Upper lobe of left lung (tissue), 6 donors: Measurements from ENCODE around the gene CEP78. TPM values are rescaled to one million over a fixed set of nuclear protein-coding genes. Genes with fewer than 3 reads are reported as not detected.

Experiments used
- ATAC-seq, 2 donors: fragments of 200-7000 bp; cut with Tn5 transposase; one replicate each; pipeline ENCODE4 v1.9.1; 2022; ENCODE audit warnings: mild to moderate bottlenecking in 2 of 2, moderate library complexity in 2 of 2; ENCODE audit not compliant: low FRiP score in 2 of 2
- DNase-seq, 2 donors: peaks; one replicate each; pipeline ENCODE4 v3.0.0-alpha.2; 2019 to 2020
- H3K27ac ChIP-seq, 4 donors: fragments of 200-600 bp; sonication (generic); one replicate each; pipeline ENCODE4 v1.5.1; 2016 to 2019
- H3K27me3 ChIP-seq, 4 donors: fragments of 200-600 bp; sonication (generic); one replicate each; pipeline ENCODE4 v1.5.1; 2017 to 2019
- H3K36me3 ChIP-seq, 4 donors: fragments of 200-600 bp; sonication (generic); one replicate each; pipeline ENCODE4 v1.5.1; 2016 to 2019
- H3K4me1 ChIP-seq, 4 donors: fragments of 200-600 bp; sonication (generic); one replicate each; pipeline ENCODE4 v1.5.1; 2018 to 2019
- H3K4me3 ChIP-seq, 4 donors: fragments of 200-600 bp; sonication (generic); one replicate each; pipeline ENCODE4 v1.5.1; 2017 to 2019; ENCODE audit warnings: mild to moderate bottlenecking in 2 of 4, moderate library complexity in 1 of 4
- H3K9me3 ChIP-seq, 4 donors: fragments of 200-600 bp; sonication (generic); one replicate each; pipeline ENCODE4 v1.5.1; 2018 to 2019
- EP300 ChIP-seq, 4 donors: sonication (generic); formaldehyde crosslinking; IDR thresholded peaks; one replicate each; pipeline ENCODE4 v1.5.1; 2017; ENCODE audit warnings: antibody characterized with exemption in 4 of 4, control low read depth in 2 of 4
- POLR2A ChIP-seq, 4 donors: fragments of 450-650 bp; IDR thresholded peaks; one replicate each; pipeline ENCODE4 v1.5.1; 2016 to 2017; ENCODE audit warnings: antibody characterized with exemption in 4 of 4, mild to moderate bottlenecking in 2 of 4
- POLR2AphosphoS5 ChIP-seq, 2 donors: sonication (generic); formaldehyde crosslinking; IDR thresholded peaks; one replicate each; pipeline ENCODE4 v1.5.1; 2017; ENCODE audit warnings: antibody characterized with exemption in 2 of 2
- WGBS, 2 donors: methylation state at CpG; one replicate each; pipeline ENCODE4 v1.1.5; 2017 to 2018; 5-methylcytosine and 5-hydroxymethylcytosine counted together
- small RNA-seq, 4 donors: library from RNA; depleted of rRNA; stranded (forward); fragments of <200 nt; gene quantifications; one replicate each; pipeline ENCODE3, GENCODE V24; 2016
- total RNA-seq, 6 donors: library from RNA; depleted of rRNA in 4 of 6; stranded (reverse); fragments of >200 nt in 4 of 6; gene quantifications; one replicate each; pipeline versions ENCODE4 v1.1.0 to v1.2.1, GENCODE V29; 2016 to 2021
- TF ChIP-seq, protein P1 (sequence below), 6 experiments: fragments of 450-650 bp in 4 of 6; fragments of 200-600 bp in 2 of 6; sonication (generic) in 2 of 6; IDR thresholded peaks; one replicate each; pipeline ENCODE4 v1.5.1; 2016 to 2019; ENCODE audit warnings: antibody characterized with exemption in 6 of 6
- donor health status: DM: no; HTN: no; CAD: no; lungs with moderate emphysema.
- donor health status: DM: no; HTN: yes; CAD: no; lungs with severe emphysema.

Gene CEP78
- total RNA-seq, 6 donors from 2014 or later: 7.3 to 26.4 (median 11.9) TPM

DNA sequence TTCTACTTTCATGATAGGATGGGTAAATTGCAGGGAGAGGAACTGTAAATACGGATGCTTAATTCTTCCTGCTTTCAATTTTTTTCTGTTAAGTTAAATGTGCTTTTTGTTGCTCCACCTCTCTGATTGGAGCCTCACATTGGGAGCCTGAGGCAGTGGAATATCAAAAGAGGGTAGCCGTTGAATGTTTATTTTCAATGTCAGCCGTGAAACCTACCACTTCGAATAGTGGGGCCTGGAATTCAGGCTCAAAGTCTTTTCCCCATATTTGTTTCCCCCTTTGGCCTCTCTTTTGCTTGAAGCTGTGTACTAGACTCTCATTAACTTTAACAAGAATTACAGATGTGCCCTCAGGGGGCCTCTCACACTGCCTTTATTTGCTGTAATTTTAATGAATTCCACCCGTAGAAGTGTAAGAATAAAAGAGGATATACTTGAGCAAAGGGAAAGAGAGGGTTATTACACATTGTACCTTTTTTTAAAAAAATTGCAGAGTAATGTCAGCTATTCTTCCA is 90.0 kb downstream of the CEP78 start:
- WGBS, 2 donors: 69 to 74% methylated on average over 5 of the region's 5 CpGs
- Histone ChIP-seq H3K27ac (no peak overlapping the region), H3K4me3 (no peak overlapping the region), H3K27me3 (no peaks in the 10 kb centered on the region), H3K9me3 (no peaks in the 10 kb centered on the region), H3K36me3 (no peaks in the 10 kb centered on the region), H3K4me1 (no peaks in the 10 kb centered on the region)
- ATAC-seq (no peak), DNase-seq (no peak)
- TF ChIP-seq, protein P1, sequence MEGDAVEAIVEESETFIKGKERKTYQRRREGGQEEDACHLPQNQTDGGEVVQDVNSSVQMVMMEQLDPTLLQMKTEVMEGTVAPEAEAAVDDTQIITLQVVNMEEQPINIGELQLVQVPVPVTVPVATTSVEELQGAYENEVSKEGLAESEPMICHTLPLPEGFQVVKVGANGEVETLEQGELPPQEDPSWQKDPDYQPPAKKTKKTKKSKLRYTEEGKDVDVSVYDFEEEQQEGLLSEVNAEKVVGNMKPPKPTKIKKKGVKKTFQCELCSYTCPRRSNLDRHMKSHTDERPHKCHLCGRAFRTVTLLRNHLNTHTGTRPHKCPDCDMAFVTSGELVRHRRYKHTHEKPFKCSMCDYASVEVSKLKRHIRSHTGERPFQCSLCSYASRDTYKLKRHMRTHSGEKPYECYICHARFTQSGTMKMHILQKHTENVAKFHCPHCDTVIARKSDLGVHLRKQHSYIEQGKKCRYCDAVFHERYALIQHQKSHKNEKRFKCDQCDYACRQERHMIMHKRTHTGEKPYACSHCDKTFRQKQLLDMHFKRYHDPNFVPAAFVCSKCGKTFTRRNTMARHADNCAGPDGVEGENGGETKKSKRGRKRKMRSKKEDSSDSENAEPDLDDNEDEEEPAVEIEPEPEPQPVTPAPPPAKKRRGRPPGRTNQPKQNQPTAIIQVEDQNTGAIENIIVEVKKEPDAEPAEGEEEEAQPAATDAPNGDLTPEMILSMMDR (IDR thresholded peaks at IDR 0.05): no peak
- no peak for TF ChIP-seq EP300 (IDR thresholded peaks at IDR 0.05)
- TF ChIP-seq POLR2A (IDR thresholded peaks at IDR 0.05): no peak
- TF ChIP-seq POLR2AphosphoS5 (IDR thresholded peaks at IDR 0.05): no peak

DNA sequence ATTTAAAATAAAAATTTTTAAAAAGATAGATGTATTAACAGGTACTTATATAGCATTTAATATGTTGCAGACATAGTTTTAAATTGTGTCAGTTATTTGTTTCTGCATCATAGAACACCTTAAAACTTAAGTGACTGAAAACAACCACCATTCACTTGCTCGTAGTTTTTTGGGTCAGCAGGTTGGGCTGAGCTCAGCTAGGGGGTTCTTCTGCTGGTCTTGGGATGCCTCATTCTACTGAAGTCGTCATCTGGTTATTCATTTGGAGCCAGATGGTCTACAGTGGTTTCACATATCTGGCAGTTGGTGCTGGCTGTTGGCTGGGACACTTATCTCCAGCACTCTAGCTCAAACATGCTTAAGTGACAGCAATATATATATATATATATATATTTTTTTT is 90.7 kb downstream of the CEP78 start:
- no peaks in the 10 kb centered on the region for H3K27me3 ChIP-seq
- no peaks in the 10 kb centered on the region for H3K4me1 ChIP-seq
- no peaks in the 10 kb centered on the region for H3K36me3 ChIP-seq
- no peaks in the 10 kb centered on the region for H3K9me3 ChIP-seq
- no peak for ATAC-seq
- no peak overlapping the region for H3K4me3 ChIP-seq
- no peak overlapping the region for H3K27ac ChIP-seq
- WGBS, 2 donors: 90 to 94% methylated on average over 2 of the region's 2 CpGs
- DNase-seq: no peak
- TF ChIP-seq POLR2AphosphoS5 (IDR thresholded peaks at IDR 0.05) (no peak), EP300 (IDR thresholded peaks at IDR 0.05) (no peak), POLR2A (IDR thresholded peaks at IDR 0.05) (no peak)
- TF ChIP-seq, protein P1 (IDR thresholded peaks at IDR 0.05): no peak

Small RNAs within 50 kb of the gene (small RNA-seq; reads per million reads assigned to genes)
- gene AL353705.4: 0 reads per million in 4 donors

Other genes with a start within 250 kb of the CEP78 start
- 100 to 1,000 TPM in 3 of 6 donors, 10 to 100 TPM in 3; 50.3 to 117 (median 94.3) TPM for gene GNAQ, start 204.3 kb upstream of the CEP78 start, total RNA-seq
- gene PSAT1, start 61.0 kb downstream of the CEP78 start, total RNA-seq: 10 to 100 TPM in 2 of 6 donors, 1 to 10 TPM in 3, not detected in 1; 1.8 to 14.6 (median 6.4) TPM